Measurements from ENCODE around the gene GREB1. TPM values are rescaled to one million over a fixed set of nuclear protein-coding genes. Genes with fewer than 3 reads are reported as not detected.
A peak's percentile ranks its signal among the peaks of the same experiment; 100 is the strongest.

Gene GREB1
- total RNA-seq, 1 donor from 2014 or later = 82.5 TPM

DNA sequence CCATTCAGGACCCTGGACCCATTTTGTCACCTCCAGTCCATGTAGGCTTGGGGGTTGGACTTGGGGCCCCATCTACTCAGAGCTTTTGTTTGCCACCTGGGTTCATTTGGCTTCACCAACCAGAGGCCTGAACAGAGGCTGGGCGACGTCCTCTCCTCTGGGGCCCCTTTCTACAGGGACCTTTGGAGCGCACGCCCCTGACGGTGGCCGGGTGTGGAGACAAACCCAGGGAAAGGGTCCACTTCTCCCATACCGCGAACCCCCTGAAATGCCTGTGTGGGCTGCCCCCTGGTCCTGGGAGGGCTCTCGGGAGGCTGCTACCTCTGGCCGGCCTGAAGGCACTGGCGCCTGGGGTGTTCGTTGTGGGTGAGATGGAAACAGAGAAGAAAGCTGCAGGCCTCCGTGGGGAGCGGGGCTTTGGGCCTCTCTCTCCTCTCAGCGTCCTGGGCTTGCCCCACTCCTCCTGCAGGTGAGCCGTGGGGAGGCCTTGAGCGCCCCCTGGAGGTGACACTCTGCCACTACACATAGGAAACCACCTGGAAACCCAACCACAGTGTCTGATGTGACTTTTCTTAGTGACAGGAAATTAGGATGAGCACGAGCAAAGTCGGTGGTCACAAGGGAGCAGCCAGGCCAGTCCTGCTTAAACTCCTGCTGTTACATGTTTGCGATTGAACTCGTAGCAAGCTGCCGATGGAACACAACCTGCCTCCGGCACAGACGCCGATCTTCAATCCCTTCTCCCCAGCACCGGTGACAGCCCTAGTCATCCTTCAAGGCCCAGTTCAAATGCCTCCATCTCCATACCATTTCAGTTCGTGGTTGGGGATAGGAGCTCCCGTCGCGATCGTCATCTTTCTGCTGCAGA, 148.1 kb downstream of the GREB1 start:
- Mint-ChIP-seq H3K36me3 (ENCODE audit: insufficient read depth) (no peaks in the 10 kb centered on the region), H3K4me3 (ENCODE audit: low read depth) (no peak overlapping the region), H3K27me3 (peaks cover 56% of the 10 kb centered on the region), H3K9me3 (ENCODE audit: low read depth) (no peaks in the 10 kb centered on the region), H3K4me1 (ENCODE audit: low read depth) (peaks cover 7% of the 10 kb centered on the region), H3K27ac (peak overlapping the region; percentile 37)
- TF ChIP-seq, protein P1, sequence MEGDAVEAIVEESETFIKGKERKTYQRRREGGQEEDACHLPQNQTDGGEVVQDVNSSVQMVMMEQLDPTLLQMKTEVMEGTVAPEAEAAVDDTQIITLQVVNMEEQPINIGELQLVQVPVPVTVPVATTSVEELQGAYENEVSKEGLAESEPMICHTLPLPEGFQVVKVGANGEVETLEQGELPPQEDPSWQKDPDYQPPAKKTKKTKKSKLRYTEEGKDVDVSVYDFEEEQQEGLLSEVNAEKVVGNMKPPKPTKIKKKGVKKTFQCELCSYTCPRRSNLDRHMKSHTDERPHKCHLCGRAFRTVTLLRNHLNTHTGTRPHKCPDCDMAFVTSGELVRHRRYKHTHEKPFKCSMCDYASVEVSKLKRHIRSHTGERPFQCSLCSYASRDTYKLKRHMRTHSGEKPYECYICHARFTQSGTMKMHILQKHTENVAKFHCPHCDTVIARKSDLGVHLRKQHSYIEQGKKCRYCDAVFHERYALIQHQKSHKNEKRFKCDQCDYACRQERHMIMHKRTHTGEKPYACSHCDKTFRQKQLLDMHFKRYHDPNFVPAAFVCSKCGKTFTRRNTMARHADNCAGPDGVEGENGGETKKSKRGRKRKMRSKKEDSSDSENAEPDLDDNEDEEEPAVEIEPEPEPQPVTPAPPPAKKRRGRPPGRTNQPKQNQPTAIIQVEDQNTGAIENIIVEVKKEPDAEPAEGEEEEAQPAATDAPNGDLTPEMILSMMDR (IDR thresholded peaks at IDR 0.05; ENCODE audit: unreplicated experiment) = peak; percentile 89
- DNase-seq (ENCODE audit: low spot score, unreplicated experiment) = peak; percentile 63

DNA sequence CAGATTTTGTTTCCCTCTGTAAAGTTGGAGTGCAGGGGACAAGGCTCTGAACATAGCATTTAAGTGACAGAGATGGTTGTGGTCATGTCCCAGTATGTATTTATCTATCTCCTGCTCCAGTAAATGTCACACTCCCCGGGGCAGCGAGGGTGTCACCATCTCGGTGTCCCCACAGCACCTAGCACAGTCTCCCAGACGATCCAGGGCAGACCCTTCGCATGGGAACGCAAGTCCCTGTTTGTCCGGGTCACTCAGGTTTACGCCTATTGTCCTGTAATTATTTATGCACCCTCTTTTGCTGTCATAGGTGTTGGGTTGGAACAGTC, 148.7 kb downstream of the GREB1 start:
- TF ChIP-seq, protein P1 (IDR thresholded peaks at IDR 0.05; ENCODE audit: unreplicated experiment) = no peak
- Mint-ChIP-seq H3K9me3 (ENCODE audit: low read depth) (no peaks in the 10 kb centered on the region), H3K4me3 (ENCODE audit: low read depth) (no peak overlapping the region), H3K27me3 (peaks cover 58% of the 10 kb centered on the region), H3K4me1 (ENCODE audit: low read depth) (peaks cover 7% of the 10 kb centered on the region), H3K36me3 (ENCODE audit: insufficient read depth) (no peaks in the 10 kb centered on the region), H3K27ac (no peak overlapping the region)
- no peak for DNase-seq (ENCODE audit: low spot score, unreplicated experiment)

DNA sequence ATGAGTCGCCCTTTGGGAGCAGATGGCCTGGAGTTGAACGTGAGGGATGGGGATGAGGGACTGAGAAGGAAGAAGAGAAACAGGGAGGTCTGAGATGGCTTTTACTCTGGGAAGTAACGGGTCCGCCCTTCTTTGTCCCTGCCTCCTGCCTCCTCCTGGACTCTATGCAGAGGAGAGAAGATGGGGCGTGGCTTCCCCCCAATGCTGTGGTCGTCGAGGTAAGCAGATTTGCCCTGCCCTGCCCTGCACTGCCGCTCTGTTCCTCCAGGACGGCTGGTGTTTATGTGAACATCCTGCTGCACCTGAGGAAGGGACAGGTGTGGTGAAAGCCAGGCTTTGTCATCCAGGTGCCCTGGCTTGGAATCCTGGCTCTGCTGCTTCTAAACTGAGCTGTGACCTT, 149.6 kb downstream of the GREB1 start:
- peaks cover 60% of the 10 kb centered on the region for H3K27me3 Mint-ChIP-seq
- no peak overlapping the region for H3K27ac Mint-ChIP-seq
- H3K4me3 Mint-ChIP-seq (ENCODE audit: low read depth) = no peak overlapping the region
- no peaks in the 10 kb centered on the region for H3K9me3 Mint-ChIP-seq (ENCODE audit: low read depth)
- TF ChIP-seq, protein P1 (IDR thresholded peaks at IDR 0.05; ENCODE audit: unreplicated experiment) = no peak
- peaks cover 11% of the 10 kb centered on the region for H3K4me1 Mint-ChIP-seq (ENCODE audit: low read depth)
- no peak for DNase-seq (ENCODE audit: low spot score, unreplicated experiment)
- no peaks in the 10 kb centered on the region for H3K36me3 Mint-ChIP-seq (ENCODE audit: insufficient read depth)

DNA sequence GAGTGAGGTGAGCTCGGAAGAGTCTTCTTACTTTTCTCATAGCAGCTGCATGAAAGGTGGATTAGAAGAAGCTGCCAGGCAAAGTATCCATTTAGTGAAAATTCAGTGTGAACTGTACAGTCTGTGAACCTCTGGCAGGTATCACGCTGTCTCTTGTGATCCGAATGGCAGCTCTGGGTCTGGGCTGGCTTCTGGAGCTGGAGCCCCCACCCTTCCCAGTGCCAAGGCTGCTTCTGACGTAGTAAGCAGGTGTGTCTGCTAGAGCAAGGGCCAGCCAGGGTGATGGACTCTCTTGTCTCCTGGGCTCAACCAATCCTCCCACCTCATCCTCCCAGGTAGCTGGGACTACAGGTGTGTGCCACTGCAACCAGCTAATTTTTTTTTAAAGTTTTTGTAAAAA, 150.1 kb downstream of the GREB1 start:
- Mint-ChIP-seq H3K4me1 (ENCODE audit: low read depth) (peaks cover 12% of the 10 kb centered on the region), H3K36me3 (ENCODE audit: insufficient read depth) (no peaks in the 10 kb centered on the region), H3K4me3 (ENCODE audit: low read depth) (no peak overlapping the region), H3K27me3 (peaks cover 61% of the 10 kb centered on the region), H3K9me3 (ENCODE audit: low read depth) (no peaks in the 10 kb centered on the region), H3K27ac (no peak overlapping the region)
- TF ChIP-seq, protein P1 (IDR thresholded peaks at IDR 0.05; ENCODE audit: unreplicated experiment) = no peak
- DNase-seq (ENCODE audit: low spot score, unreplicated experiment) = no peak

DNA sequence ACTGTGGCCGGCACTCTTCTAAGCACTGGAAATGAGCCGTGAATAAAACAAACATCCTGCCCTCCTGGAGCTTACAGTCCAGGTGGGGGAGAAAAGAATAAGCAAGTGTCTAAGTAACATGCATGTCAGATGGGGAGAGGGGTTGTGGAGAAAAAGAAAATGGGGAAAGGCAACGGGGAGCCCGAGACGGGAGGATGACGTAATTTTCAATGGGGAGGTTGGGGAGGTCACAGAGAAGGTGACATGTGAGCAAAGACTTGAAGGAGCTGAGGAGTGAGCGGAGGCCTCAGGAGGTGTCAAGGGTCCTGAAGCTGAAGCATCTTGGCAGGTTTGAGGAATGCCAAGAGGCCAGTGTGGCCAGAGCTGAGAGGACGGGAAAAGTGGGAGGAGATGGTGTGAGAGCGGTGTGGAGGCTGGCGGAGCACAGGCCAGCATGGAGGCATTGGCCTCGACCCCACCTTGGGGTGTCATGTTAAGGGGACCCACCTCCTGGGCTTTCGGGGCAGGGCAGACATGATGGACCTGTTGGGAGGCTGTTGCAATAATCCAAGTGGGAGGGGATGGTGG, 151.1 kb downstream of the GREB1 start:
- Mint-ChIP-seq H3K27me3 (peaks cover 61% of the 10 kb centered on the region), H3K4me1 (ENCODE audit: low read depth) (peaks cover 12% of the 10 kb centered on the region), H3K27ac (no peak overlapping the region), H3K4me3 (ENCODE audit: low read depth) (no peak overlapping the region), H3K36me3 (ENCODE audit: insufficient read depth) (no peaks in the 10 kb centered on the region), H3K9me3 (ENCODE audit: low read depth) (no peaks in the 10 kb centered on the region)
- TF ChIP-seq, protein P1 (IDR thresholded peaks at IDR 0.05; ENCODE audit: unreplicated experiment) = no peak
- DNase-seq (ENCODE audit: low spot score, unreplicated experiment) = no peak

Data from progenitor cell of endocrine pancreas (in vitro differentiated cells).